Activated naive CD4-positive, alpha-beta T cell treated with anti-CD3 and anti-CD28 coated beads, Interleukin-2, amount 50 U/mL, for 72 hours (primary cell): ENCODE results near the gene SPPL2B. TPM values are rescaled to one million over a fixed set of nuclear protein-coding genes. Genes with fewer than 3 reads are reported as not detected.
"Not testable (repeated sequence)": the region's sequence is repeated elsewhere in the genome, so short reads cannot be mapped to it uniquely, and the experiment has no call there.

Experiments used
- ATAC-seq, 2 donors: fragments of 150-1000 bp; cut with Tn5 transposase; 2 replicates each; pipeline ENCODE4 v1.10.0; 2021; ENCODE audit warnings: mild to moderate bottlenecking in 2 of 2, moderate library complexity in 2 of 2
- DNase-seq, 2 donors: peaks; one replicate each; pipeline ENCODE4 v3.0.0; 2021 to 2022; ENCODE audit warnings: low spot score in 2 of 2
- H3K27ac Mint-ChIP-seq, 2 donors: one replicate each; pipeline ENCODE4 v1.8.0; 2022; ENCODE audit warnings: mild to moderate bottlenecking in 2 of 2, mixed read lengths in 2 of 2
- H3K36me3 Mint-ChIP-seq, 2 donors: one replicate each; pipeline ENCODE4 v1.8.0; 2022; ENCODE audit warnings: mixed read lengths in 2 of 2
- H3K9me3 Mint-ChIP-seq, 2 donors: one replicate each; pipeline ENCODE4 v1.8.0; 2022; ENCODE audit warnings: mixed read lengths in 2 of 2
- total RNA-seq, 2 donors: library from RNA; stranded (reverse); gene quantifications; one replicate each; pipeline ENCODE4 v1.2.3, GENCODE V29; 2022

SPPL2B gene
- total RNA-seq, 2 donors from 2014 or later: 38.5 to 61.6 TPM

- H3K27ac Mint-ChIP-seq: no peak overlapping the region
- peaks cover 9 to 11% of the 10 kb centered on the region in 2 donors for H3K9me3 Mint-ChIP-seq
- peaks cover 10 to 13% of the 10 kb centered on the region in 2 donors for H3K36me3 Mint-ChIP-seq
- no peak for ATAC-seq
- peak in 1 of 2 donors; percentile 53 for DNase-seq
Observed at GRCh38 chr19:2338751-2339643, 10.5 kb downstream of the SPPL2B start.

- no peak for ATAC-seq
- peaks cover 10 to 13% of the 10 kb centered on the region in 2 donors for H3K36me3 Mint-ChIP-seq
- no peak for DNase-seq
Observed at GRCh38 chr19:2339644-2340310, 11.3 kb downstream of the SPPL2B start.

DNA sequence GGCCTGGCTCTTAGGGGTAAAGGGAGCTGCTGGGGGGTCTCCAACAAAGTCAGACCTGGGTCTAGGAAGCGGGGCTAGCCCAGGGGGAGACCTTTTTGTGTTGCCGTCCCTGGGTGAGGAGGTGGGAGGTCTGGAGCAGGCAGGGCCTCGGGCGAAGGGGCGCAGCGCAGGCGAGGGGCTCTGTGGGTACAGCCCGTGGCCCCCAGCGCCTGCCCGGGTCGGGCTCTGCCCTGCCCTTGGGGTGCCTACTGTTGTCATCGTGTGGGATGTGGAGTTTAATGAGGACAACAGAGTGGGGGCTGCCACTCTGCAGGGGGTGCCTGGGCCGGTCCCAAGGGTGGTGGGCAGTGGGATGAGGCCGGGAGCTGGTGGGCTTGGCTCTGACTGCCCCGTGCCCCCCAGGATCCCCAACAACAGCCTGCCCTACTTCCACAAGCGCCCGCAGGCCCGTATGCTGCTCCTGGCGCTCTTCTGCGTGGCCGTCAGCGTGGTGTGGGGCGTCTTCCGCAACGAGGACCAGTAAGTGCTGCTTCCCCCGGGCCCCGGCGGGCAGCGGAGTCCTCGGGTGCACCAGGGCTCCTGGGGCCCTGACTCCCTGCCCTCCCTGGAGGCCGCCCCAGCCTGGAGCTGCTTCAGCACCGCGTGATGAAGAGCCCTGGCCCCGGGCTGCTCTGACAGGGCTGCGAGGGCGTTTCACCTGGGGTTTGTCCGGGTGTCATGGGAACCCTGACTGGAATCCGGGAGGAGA is 12.2 kb downstream of the SPPL2B start:
- no peak for ATAC-seq
- Mint-ChIP-seq H3K9me3 (peaks cover 7 to 8% of the 10 kb centered on the region in 2 donors), H3K36me3 (peaks cover 6 to 11% of the 10 kb centered on the region in 2 donors), H3K27ac (no peak overlapping the region)
- no peak for DNase-seq

More at GRCh38 chr19:2339644-2340310, 11.3 kb downstream of the SPPL2B start:
- Mint-ChIP-seq H3K9me3 (peaks cover 9 to 11% of the 10 kb centered on the region in 2 donors), H3K27ac (no peak overlapping the region)

DNA sequence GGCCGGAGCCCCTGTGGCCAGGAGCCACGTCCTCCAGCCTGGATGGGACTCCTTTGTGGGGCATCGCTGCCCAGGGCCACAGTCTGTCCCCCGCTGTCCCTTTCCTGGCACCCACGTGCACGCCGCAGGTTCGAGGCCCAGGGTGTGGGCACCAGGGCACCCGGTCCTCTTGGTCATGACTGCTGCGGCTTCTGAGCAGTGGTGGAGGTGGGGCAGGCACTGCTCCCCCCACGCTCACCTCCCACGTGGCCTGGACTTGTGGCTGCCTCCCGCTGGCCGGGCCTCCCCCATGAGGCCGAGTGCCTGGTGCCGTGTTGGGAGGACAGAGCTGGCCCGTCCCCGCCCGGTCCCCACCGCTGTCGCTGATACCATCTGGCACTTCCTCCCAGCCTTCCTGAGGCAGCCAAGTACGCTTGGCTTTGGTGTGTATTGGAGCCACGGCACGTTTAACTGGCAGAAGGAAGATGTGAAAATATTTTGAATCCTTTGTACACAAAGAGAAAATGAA is 12.8 kb downstream of the SPPL2B start:
- no peak for DNase-seq
- H3K36me3 Mint-ChIP-seq: peaks cover 0 to 8% of the 10 kb centered on the region in 2 donors
- H3K27ac Mint-ChIP-seq: peak overlapping the region in 1 of 2 donors; percentile 84
- ATAC-seq: no peak
- H3K9me3 Mint-ChIP-seq: peaks cover under 1 to 2% of the 10 kb centered on the region in 2 donors

- no peaks in the 10 kb centered on the region for H3K9me3 Mint-ChIP-seq
- H3K36me3 Mint-ChIP-seq: peaks cover 0 to 5% of the 10 kb centered on the region in 2 donors
- ATAC-seq (no peak), DNase-seq (no peak)
- H3K27ac Mint-ChIP-seq: no peak overlapping the region
Observed at GRCh38 chr19:2341982-2342381, 13.5 kb downstream of the SPPL2B start.

DNA sequence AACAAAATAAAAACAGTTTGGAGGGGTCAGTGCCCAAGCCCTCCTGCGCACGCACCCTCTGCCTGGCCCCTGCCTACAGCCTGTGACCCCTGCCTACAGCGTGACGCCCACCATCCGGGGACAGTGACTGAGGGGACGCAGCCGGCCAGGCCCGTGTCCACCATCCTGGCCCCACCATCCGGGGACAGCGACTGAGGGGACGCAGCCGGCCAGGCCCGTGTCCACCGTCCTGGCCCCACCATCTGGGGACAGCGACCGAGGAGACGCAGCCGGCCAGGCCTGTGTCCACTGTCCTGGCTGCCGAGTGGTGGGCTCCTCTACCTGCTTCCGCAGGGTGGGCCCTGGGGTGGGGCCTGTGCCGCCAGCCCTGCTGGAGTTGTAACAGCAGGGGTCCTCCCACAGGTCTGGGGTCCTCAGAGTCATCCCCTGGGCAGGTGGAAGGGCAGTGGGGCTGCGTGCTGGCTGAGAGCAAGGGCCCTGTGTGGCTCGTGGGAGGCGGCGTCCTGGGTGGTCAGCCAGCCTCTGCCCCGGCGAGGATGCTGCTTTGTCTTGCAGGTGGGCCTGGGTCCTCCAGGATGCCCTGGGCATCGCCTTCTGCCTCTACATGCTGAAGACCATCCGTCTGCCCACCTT is 14.3 kb downstream of the SPPL2B start:
- H3K27ac Mint-ChIP-seq: no peak overlapping the region
- H3K36me3 Mint-ChIP-seq: peaks cover 0 to 5% of the 10 kb centered on the region in 2 donors
- no peak for DNase-seq
- no peak for ATAC-seq
- H3K9me3 Mint-ChIP-seq: no peaks in the 10 kb centered on the region

DNA sequence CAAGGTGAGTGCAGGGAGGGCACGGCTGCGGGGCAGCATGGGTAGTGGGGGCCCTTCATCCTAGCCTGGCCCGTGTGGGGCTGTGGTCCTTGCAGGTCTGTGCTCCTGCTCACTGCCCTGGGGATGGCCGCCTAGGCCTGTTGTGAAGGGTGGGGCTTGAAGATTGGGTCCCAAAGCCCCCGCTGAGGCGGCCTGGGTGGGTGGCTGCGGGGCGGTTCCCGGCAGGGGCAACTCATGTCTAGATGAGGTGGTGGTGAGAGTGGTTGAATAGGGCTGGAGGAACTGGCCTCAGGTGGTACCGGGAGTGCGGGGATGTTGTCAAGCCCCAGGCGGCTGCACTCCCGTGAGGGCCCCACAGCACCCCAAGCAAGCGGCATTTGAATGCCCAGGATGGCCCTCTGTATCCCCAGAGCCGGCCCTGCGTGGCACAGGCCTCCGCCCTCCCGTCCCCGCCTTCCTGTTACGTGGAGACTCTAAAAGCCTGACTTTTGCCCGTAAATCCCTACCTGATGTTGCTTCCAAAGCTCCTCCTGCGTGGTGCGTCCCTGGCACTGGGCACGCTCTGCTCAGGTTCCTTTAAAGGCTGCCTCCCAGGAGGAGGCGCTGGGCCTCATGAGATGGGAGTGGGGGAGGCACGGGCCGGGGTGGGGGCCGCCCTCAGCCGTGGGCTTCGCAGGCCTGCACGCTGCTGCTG is 15.0 kb downstream of the SPPL2B start:
- no peak for DNase-seq
- no peak for ATAC-seq
- H3K36me3 Mint-ChIP-seq: peaks cover 0 to 5% of the 10 kb centered on the region in 2 donors
- no peak overlapping the region for H3K27ac Mint-ChIP-seq
- no peaks in the 10 kb centered on the region for H3K9me3 Mint-ChIP-seq

DNA sequence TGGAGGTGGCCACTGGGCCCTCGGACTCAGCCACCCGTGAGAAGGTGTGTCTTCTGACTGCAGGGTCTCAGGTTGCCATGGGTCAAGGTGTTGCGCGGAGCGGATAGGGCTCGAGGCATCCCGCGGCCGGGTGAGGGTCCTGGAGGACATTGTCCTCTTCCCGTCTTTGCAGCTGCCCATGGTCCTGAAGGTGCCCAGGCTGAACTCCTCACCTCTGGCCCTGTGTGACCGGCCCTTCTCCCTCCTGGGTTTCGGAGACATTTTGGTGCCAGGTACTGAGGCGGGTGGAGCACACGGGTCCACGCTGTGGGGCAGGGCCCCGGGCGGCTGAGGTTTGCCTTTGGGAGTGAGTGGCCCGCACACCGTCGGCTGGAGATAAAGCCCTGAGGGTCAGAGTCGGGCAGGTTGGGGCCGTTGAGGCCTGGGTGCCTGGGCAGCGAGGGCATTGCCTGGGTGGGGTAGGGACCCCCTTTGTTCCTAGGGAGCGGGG is 15.9 kb downstream of the SPPL2B start:
- no peak for ATAC-seq
- no peak for DNase-seq
- Mint-ChIP-seq H3K36me3 (peaks cover 0 to 5% of the 10 kb centered on the region in 2 donors), H3K27ac (no peak overlapping the region), H3K9me3 (no peaks in the 10 kb centered on the region)

DNA sequence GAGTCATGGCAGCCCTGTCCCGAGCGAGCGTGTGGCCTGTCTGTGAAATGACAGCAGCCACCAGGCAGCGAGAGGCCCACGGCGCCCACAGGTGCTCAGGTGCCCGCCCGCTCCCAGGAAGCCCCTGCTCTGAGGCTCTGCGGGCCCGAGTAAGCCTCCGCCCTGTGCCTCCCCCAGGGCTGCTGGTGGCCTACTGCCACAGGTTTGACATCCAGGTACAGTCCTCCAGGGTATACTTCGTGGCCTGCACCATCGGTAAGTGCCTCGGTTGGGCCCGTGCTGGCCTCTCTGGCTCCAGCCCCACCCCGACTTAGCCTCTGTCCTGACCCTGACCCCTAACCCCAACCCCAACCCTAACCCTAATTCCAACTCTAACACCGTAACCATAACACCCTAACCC is 16.6 kb downstream of the SPPL2B start:
- no peak for DNase-seq
- no peaks in the 10 kb centered on the region for H3K9me3 Mint-ChIP-seq
- ATAC-seq: no peak
- peaks cover 0 to 5% of the 10 kb centered on the region in 2 donors for H3K36me3 Mint-ChIP-seq
- H3K27ac Mint-ChIP-seq: no peak overlapping the region

DNA sequence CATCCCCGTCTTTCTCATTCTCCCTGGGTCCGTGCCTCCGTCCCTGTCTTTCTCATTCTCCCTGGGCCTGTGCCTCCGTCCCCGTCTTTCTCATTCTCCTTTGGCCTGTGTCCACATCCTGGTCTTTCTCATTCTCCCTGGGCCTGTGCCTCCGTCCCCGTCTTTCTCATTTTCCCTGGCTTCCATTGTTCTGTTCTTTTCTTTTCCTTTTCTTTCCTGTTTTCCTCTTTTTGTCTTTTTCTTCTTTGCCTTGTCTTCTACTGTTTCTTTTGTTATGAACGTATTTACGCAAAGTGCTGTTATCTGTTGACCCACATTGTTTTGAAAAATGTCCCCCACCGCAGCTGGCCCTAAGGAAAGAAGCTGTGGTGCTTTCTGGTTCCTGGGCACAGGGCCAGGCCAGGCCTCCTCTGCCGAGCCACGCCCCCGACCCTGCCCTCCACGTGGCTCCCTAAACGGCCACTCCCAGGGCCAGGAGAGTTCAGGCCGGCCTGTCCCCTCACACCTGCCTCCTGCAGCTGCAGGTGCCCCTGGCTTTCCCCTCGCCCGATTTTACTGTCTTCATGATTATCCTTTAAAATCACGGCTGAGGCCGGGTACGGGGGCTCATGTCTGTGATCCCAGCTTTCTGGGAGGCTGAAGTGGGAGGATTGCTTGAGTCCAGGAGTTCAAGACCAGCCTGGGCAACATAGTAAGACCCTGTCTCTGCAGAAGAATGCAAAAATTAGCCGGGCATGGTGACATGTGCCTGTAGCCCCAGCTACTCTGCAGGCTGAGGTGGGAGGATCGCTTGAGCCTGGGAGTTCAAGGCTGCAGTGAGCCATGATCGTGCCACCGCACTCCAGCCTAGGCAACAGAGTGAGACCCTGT is 17.5 kb downstream of the SPPL2B start:
- peaks cover 0 to 5% of the 10 kb centered on the region in 2 donors for H3K36me3 Mint-ChIP-seq
- no peak for ATAC-seq
- DNase-seq: no peak
- no peak overlapping the region for H3K27ac Mint-ChIP-seq
- no peaks in the 10 kb centered on the region for H3K9me3 Mint-ChIP-seq

GRCh38 chr19:2349818-2350217 is 21.3 kb downstream of the SPPL2B start:
- not testable (repeated sequence) for H3K36me3 Mint-ChIP-seq, DNase-seq, H3K9me3 Mint-ChIP-seq, ATAC-seq, H3K27ac Mint-ChIP-seq

- Mint-ChIP-seq H3K9me3 (no peaks in the 10 kb centered on the region), H3K27ac (no peak overlapping the region), H3K36me3 (peaks cover 0 to 4% of the 10 kb centered on the region in 2 donors)
- no peak for ATAC-seq
- DNase-seq: no peak
Observed at GRCh38 chr19:2350656-2351055, 22.2 kb downstream of the SPPL2B start.

DNA sequence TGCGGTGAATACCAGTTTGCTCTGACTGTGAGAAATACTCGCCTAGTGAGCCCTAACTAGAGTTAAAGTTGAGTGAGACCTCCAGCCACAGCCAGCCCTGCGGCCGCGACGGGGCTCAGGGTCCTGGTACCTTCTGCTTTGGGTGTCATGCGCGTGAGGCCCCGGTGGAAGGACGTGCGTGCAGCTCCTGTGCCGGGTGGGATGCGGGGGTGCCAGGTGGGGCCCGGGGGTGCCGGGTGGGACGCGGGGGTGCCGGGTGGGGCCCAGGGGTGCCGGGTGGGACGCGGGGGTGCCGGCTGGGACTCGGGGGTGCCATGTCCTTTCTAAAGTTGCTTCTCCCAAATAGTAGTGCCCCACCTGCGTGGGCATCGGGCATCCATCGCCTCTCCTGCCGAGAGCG is 23.1 kb downstream of the SPPL2B start:
- DNase-seq: no peak
- no peak overlapping the region for H3K27ac Mint-ChIP-seq
- no peaks in the 10 kb centered on the region for H3K36me3 Mint-ChIP-seq
- no peak for ATAC-seq
- H3K9me3 Mint-ChIP-seq: no peaks in the 10 kb centered on the region

- DNase-seq (no peak), ATAC-seq (no peak)
- Mint-ChIP-seq H3K36me3 (no peaks in the 10 kb centered on the region), H3K9me3 (no peaks in the 10 kb centered on the region), H3K27ac (no peak overlapping the region)
Observed at GRCh38 chr19:2352121-2352520, 23.6 kb downstream of the SPPL2B start.
